ENCODE results near the gene CCL5.

GRCh38 chr17:35825206-35825605 is 55.0 kb downstream of the CCL5 start:
- no peak for TF ChIP-seq CTCF (IDR thresholded peaks at IDR 0.05 in 8 of 11, conservative IDR thresholded peaks at IDR 0.05 in 3 of 11)
- TF ChIP-seq POLR2A (IDR thresholded peaks at IDR 0.05), result no peak
- TF ChIP-seq POLR2AphosphoS5 (IDR thresholded peaks at IDR 0.05), result no peak
